Fibroblast of lung (primary cell): ENCODE measurements around the gene DLGAP1.

Experiments
- CTCF ChIP-seq, 2 donors: IDR thresholded peaks in 1 of 2; conservative IDR thresholded peaks in 1 of 2; 1 replicate in 1 of 2; 2 replicates in 1 of 2; pipeline ENCODE4 v1.5.1; 2011 to 2012; ENCODE audit warnings: low read length in 2 of 2, control low read depth in 1 of 2, inconsistent platforms in 1 of 2, low read depth in 1 of 2, mild to moderate bottlenecking in 1 of 2
- EZH2 ChIP-seq: IDR thresholded peaks from 2 replicates; pipeline ENCODE4 v1.5.1; 2012; ENCODE audit warnings: low read length, control low read depth, mild to moderate bottlenecking; ENCODE audit errors: missing control alignments

- no peak for TF ChIP-seq CTCF (conservative IDR thresholded peaks at IDR 0.05 in 1 of 2, IDR thresholded peaks at IDR 0.05 in 1 of 2; ENCODE audit: low read depth in 1 of 2, low read length in 2 of 2)
- TF ChIP-seq EZH2, result no peak
Measured at GRCh38 chr18:3540805-3541548, 914.1 kb downstream of the DLGAP1 start.
